CD4-positive, alpha-beta T cell treated with Interferon gamma for 1 hour (primary cell): Measurements from ENCODE around the gene TOP2A.

ENCODE experiments used
- DNase-seq: peaks from one replicate; pipeline ENCODE4 v3.0.0-alpha.2; 2020

Gene TOP2A

GRCh38 chr17:40355804-40356758 lies 61.6 kb downstream of the TOP2A start:
- DNase-seq: no peak

- DNase-seq: peak; percentile 72
Observed at GRCh38 chr17:40355123-40355803, 62.4 kb downstream of the TOP2A start.

GRCh38 chr17:40354221-40355122 lies 63.2 kb downstream of the TOP2A start:
- DNase-seq: no peak

GRCh38 chr17:40352779-40353394 lies 64.8 kb downstream of the TOP2A start:
- DNase-seq: no peak

- DNase-seq: no peak
Observed at GRCh38 chr17:40352237-40352778, 65.4 kb downstream of the TOP2A start.

GRCh38 chr17:40351359-40352236 lies 66.1 kb downstream of the TOP2A start:
- DNase-seq: no peak

GRCh38 chr17:40350689-40351358 lies 66.9 kb downstream of the TOP2A start:
- no peak for DNase-seq

- no peak for DNase-seq
Observed at GRCh38 chr17:40349895-40350688, 67.6 kb downstream of the TOP2A start.

GRCh38 chr17:40349477-40349894 lies 68.2 kb downstream of the TOP2A start:
- no peak for DNase-seq

GRCh38 chr17:40348562-40349476 lies 68.9 kb downstream of the TOP2A start:
- no peak for DNase-seq

- no peak for DNase-seq
Observed at GRCh38 chr17:40348136-40348504, 69.6 kb downstream of the TOP2A start.

- DNase-seq: no peak
Observed at GRCh38 chr17:40347319-40348135, 70.2 kb downstream of the TOP2A start.

GRCh38 chr17:40346765-40347158 lies 70.9 kb downstream of the TOP2A start:
- no peak for DNase-seq

GRCh38 chr17:40345994-40346764 lies 71.5 kb downstream of the TOP2A start:
- no peak for DNase-seq

- DNase-seq: peak; percentile 49
Observed at GRCh38 chr17:40345161-40345993, 72.3 kb downstream of the TOP2A start.
